ENCODE measurements around the gene CLEC2D.
"Not testable (repeated sequence)": the region's sequence is repeated elsewhere in the genome, so short reads cannot be mapped to it uniquely, and the experiment has no call there.

Gene CLEC2D

DNA sequence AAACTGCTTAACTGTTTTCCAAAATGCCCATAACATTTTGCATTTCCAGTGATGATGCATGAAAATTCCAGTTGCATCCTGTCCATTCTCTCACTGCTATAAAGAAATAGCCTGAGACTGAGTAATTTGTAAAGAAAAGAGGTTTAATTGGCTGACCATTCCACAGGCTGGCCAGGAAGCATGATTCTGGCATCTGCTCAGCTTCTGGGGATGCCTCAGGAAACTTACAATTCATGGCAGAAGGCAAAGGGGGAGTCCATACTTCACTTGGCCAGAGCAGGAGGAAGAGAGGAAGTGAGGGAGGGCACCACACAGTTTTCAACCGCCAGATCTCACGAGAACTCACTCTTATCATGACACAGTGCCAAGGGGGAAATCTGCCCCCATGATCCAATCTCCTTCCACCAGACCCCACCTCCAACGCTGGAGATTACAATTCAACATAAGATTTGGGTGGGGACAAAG lies 18.2 kb upstream of the CLEC2D start:
- DNase-seq (ENCODE audit: low read depth in 2 of 2), result peak in 1 of 2 donors; percentile 51

DNA sequence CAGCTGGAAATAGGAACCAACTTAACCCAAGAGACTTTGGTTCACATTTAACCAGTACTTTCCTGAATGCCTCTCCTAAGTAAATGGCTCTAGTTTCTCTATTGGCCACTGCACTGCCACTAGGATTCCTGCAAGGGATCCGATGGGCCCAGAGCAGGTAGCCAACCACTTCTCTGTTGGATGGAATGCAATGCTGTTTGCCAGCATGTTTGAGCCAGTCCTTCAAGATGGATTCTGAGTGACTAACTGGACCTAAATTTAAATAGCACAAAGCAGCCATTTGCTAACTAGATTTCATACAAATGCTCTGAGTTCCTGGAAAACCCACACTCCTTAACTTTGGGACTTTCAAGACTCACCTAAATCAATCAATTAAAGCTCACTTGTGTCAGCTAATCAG lies 9.5 kb upstream of the CLEC2D start:
- DNase-seq (ENCODE audit: low read depth in 2 of 2), result no peak

DNA sequence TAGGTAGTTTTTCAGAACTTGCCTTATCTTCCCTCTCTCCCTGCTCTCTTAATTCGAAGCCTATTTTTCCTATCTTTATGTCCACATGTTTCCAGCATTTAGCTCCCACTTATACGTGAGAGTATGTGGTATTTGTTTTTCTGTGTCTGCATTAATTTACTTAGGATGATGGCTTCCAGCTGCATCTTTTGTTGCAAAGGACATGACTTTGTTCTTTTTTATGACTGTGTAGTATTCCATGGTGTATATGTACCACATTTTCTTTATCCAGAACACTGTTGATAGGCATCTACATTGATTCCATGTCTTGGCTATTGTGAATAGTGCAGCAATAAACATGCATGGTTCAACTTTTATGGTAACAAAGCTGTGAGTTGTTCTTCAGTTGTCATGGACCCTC lies 7.8 kb upstream of the CLEC2D start:
- no peak for DNase-seq (ENCODE audit: low read depth in 2 of 2)

DNA sequence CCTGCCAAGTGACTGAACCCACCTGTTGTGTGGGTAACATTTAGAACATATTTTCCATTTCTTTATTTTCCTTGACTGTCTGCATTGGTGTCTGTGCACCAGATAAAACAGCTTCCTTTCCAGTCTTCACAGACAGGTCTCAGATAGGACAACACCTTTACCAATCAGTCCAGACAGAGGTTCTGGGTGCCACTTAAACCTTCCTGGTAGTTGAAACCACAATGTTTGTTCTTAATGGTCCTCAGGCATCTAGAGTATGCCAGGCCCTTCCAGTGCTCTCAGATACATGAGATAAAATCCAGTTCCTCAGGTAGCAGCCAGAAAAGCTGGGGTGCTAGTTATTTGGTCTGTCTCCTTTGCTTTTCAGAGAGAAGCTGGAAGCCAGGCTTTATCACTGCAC lies 7.0 kb upstream of the CLEC2D start:
- no peak for DNase-seq (ENCODE audit: low read depth in 2 of 2)

DNA sequence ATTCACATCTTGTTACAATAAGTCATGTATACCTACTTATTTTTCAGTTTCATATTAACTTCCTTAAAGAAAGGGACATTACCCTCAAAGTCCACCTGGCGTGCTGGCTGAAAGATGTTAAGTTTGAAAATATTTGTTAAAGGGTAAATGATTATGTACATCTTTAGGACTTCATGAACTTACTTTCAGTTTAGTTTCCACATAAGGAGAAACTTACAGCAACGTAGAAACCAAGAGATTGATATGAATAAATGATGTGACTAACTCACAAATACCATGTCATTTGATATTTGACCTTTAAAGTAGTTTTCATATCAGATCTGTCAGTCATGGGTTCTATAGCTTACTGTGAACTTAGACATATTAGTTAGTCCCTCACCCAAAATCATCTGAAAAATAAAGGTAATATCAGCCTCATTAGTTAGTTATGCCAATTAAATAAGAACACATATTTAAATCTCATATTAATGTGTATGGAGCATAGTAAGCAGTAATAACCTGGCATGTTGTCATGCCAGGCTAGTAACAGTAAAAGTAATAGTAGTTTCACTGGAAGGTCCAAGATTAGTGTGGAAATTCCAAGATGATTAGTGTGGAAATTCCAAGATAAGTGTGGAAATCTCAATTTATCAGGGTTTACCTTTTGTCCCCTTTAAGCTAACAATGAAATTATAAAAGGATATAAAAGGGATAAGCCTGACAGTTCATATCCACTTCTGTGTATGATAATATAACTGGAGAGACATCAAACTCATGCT lies 1.9 kb upstream of the CLEC2D start:
- DNase-seq (ENCODE audit: low read depth in 2 of 2), result no peak

DNA sequence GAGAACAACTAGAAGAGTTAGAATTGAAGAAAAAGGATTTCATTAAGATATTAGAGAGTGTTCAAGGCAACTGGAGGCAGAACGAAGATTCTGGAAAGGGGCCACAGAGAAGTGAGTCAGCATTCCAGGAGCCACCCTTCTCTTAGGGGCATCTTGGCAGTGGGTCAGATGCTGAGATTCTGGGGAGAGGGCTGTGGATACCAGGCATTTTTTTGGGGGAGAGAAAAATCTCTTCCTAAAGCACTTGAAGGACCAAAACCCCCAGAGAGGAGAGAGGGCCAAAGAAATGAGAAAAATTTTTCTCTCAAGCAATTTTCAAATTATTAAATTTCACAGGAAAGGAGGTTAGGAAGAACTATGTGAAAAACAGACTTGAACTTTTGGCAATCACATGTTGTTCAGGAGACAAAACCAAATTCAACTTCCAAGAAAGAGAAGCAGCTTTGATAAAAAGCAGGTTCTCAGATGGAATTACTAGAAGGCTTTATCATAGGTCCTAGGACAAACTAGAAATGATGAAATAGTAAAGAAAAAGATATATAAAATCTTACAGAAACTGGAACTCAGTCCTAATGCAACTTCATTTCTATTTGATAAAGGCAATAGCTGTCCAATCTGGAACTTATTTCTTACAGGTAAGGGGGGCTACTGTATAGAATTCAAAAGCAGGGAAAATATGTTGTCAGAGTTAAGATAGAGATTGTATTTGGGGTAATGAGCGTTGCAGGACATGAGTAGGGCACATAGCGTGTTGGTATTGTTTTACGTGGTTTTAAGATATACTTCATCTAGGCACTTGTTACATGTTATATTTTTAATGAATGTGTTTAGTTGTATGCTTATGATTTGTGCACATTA lies 1.1 kb upstream of the CLEC2D start:
- no peak for DNase-seq (ENCODE audit: low read depth in 2 of 2)

DNA sequence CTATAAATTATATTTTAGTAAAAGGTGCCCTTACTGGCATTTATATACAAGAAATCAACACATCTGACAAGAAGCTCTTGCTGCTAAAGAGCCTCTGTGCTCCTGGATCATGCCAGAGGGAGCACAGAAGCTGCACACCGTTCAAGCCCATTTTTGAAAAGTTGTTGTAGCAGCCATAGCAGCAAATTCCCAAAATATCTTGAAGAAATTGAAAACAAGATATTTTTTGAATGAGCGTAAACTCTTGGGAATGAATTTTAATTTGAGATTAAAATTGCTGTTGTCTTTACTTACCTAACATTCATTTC lies 540 bp upstream of the CLEC2D start:
- no peak for DNase-seq (ENCODE audit: low read depth in 2 of 2)

DNA sequence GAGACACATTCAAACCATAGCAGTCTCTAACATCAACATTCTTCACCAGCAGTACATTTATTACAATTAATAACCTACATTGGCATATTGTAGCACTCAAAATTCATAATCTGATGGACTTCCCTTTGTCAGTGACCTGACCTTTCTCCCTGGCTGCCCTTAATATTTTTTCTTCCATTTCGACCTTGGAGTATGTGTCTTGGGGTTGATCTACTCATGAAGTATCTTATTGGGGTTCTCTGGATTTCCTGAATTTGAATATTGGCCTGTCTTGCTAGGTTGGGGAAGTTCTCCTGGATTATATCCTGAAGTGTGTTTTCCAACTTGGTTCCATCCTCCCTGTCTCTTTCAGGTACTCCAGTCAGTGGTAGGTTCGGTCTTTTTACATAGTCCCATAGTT lies 2.8 kb downstream of the CLEC2D start:
- not testable (repeated sequence) for DNase-seq (ENCODE audit: low read depth in 2 of 2)

DNA sequence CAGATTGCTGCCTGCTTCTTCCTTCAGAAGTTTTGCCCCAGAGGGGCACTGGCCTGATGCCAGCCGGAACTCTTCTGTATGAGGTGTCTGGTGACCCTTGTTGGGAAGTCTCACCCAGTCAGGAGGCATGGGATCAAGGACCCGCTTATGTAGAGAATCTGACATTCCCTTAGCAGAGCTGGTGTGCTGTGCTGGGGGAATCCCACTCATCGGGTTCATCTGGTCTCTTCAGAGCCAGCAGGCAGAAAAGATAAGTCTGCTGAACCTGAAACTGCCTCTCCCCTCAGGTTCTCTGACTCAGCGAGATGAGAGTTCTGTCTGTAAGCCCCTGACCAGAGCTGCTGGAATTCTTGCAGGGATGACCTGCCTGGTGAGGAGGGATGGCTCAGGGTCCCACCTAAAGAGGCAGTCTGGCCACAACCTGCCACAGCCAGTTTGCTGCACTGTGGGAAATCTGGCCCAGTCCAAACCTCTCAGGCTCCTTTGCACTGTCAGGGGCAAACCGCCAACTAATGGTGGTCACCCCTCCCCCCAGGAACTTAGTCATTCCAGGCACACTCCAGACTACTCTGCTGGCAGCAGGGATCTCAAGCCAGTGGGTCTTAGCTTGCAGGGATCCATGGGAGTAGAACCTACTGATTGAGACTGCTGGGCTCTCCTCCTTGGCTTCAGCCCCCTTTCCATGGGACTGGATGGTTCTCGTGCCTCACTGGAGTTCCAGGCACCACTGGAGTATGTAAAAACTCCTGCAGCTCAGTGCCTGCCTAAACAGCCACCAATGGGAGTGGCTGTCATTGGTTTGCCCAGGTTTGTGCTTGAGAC lies 4.1 kb downstream of the CLEC2D start:
- peak; percentile 38 to 58 for DNase-seq (ENCODE audit: low read depth in 2 of 2)

DNA sequence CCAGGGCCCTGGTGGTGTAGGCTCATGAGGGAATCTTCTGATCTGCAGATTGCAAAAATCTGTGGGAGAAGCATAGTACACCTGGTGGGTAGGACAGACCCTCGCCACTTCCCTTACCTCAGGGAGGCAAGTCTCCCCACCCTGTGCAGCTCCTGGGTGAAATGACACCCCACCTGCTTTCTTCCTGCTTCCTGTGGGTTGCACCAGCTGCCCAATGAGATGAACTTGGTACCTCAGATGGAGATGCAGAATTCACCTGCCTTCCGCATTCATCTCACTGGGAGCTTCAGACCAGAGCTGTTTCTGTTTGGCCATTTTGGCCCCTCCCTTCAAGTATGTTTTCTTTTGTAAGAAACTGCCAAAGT lies 4.7 kb downstream of the CLEC2D start:
- no peak for DNase-seq (ENCODE audit: low read depth in 2 of 2)

DNA sequence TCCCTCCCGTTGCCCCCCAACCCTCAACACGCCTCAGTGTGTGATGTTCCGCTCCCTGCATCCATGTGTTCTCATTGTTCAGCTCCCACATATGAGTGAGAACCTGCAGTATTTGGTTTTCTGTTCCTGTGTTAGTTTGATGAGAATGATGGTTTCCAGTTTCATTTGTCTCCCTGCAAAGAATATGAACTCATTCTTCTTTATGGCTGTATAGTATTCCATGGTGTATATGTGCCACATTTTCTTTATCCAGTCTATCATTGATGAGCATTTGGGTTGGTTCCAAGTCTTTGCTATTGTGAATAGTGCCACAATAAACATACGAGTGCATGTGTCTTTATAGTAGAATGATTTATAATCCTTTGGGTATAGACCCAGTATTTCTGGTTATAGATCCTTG lies 13.0 kb downstream of the CLEC2D start:
- not testable (repeated sequence) for DNase-seq (ENCODE audit: low read depth in 2 of 2)

DNA sequence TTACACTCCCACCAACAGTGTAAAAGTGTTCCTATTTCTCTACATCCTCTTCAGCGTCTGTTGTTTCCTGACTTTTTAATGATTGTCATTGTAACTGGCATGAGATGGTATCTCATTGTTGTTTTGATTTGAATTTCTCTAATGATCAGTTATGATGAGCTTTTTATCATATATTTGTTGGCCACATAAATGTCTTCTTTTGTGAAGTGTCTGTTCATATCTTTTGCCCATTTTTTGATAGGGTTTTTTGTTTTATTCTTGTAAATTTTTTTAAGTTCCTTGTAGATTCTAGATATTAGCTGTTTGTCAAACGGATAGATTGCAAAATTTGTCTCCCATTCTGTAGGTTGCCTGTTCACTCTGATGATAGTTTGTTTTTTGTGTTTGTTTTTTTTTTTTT lies 13.4 kb downstream of the CLEC2D start:
- DNase-seq (ENCODE audit: low read depth in 2 of 2), result not testable (repeated sequence)

DNA sequence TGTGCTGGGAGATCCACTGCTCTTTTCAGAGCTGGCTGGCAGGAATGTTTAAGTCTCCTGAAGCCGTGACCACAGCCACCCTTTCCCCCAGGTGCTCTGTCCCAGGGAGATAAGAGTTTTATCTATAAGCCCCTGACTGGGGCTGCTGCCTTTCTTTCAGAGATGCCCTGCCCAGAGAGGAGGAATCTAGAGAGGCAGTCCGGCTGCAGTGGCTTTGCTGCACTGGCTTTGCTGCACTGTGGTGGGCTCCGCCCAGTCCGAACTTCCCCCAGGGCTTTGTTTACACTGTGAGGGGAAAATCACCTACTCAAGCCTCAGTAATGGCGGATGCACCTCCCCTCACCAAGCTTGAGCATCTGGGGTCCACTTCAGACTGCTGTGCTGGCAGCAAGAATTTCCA lies 15.9 kb downstream of the CLEC2D start:
- DNase-seq (ENCODE audit: low read depth in 2 of 2), result not testable (repeated sequence)

DNA sequence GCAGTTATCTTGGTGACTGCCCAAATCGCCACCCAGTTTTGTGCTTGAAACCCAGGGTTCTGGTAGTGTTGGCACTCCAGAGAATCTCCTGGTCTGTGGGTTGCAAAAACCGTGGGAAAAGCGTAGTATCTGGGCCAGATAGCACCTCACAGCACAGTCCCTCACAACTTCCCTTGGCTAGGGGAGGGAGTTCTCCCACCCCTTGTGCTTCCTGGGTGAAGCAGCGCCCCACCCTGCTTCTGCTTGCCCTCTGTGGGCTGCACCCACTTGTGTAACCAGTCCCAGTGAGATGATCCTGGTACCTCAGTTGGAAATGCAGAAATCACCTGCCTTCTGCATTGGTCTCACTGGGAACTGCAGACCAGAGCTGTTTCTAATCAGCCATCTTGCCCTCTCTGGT lies 16.4 kb downstream of the CLEC2D start:
- DNase-seq (ENCODE audit: low read depth in 2 of 2), result no peak

DNA sequence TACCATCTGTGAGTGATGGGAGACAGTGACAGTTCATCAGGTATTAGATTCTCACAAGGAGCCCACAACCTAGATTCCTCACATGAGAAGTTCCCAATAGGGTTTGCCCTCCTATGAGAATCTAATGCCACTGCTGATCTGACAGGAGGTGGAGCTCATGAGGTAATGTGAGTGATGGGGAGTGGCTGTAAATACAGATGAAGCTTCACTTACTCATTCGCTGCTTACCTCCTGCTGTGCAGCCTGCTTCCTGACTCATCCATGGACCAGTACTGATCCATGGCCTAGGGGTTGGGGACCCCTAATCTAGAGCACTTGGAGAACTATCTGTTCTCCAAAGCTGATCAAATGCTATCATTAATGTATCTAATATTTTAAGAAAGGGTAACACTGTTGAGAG lies 17.7 kb downstream of the CLEC2D start:
- no peak for DNase-seq (ENCODE audit: low read depth in 2 of 2)

DNA sequence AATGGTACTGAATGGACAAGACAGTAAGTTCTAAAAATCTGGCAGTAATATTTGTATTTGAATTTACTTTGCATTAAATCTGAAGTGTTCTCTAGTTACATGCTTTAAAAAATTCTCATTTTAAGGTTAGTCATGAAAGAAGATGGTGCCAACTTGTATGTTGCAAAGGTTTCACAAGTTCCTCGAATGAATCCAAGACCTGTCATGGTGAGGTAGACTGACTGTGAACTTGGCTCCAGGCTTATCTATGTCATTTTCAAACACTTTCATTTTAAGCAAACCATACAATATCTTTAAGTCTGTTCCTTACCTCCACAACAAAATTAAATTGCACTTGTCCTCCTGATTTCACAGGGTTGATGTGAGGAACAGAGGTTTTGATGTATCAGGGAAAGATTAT lies 23.4 kb downstream of the CLEC2D start:
- DNase-seq (ENCODE audit: low read depth in 2 of 2), result no peak

DNA sequence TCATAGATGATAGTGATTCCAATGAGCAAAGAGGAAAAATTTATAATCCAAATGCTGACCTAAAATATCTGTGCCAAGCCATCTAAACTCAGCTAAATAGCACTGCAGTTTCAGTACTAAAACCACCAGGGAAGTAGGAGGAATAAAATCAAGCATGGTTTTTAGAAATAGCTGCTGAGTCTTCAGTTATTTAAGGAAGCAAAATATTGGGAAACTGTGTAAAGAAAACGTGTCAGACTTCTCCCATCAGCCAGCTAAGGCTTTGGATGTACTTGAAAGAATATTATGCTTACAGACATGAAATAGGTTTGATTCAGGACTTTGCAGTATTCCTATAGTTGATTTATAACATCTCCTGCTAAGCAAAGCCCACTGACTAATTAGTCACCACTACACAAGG lies 24.7 kb downstream of the CLEC2D start:
- no peak for DNase-seq (ENCODE audit: low read depth in 2 of 2)

DNA sequence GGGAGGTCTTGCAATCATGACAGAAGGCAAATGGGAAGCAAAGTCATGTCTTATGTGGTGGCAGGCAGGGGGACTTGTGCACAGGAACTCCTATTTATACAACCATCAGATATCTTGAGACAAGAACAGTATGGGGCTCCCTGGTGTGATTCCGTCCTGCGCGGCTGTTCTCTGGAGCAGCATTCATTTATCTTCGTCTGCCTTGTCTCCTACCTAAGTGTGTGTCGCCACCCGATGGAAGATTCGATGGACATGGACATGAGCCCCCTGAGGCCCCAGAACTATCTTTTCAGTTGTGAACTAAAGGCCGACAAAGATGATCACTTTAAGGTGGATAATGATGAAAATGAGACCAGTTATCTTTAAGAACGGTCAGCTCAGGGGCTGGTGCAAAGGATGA lies 25.6 kb downstream of the CLEC2D start:
- not testable (repeated sequence) for DNase-seq (ENCODE audit: low read depth in 2 of 2)

DNA sequence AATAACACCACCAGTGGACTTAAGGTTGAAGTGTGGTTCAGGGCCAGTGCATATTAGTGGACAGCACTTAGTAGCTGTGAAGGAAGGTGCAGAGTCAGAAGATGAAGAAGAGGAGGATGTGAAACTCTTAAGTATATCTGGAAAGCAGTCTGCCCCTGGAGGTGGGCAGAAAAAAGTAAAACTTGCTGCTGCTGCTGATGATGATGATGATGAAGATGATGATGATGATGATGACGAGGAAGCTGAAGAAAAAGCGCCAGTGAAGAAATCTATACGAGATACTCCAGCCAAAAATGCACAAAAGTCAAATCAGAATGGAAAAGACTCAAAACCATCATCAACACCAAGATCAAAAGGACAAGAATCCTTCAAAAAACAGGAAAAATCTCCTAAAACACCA lies 26.1 kb downstream of the CLEC2D start:
- DNase-seq (ENCODE audit: low read depth in 2 of 2), result not testable (repeated sequence)

DNA sequence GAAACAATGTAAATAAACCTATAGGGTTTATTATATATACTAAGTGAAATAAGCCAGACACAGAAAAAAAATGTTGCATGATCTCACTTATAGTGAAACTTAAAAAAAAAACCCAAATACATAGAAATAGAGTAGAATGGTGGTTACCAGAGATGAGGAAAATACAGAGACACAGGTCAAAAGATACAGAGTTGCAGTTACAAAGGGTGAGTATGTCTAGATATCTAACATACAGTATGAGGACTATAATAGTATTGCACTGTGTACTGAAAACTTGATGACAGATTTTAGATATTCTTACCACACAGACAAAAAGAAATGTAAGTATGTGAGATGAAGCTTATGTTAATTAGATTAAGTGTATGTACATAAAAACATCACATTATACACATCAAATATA lies 28.1 kb downstream of the CLEC2D start:
- DNase-seq (ENCODE audit: low read depth in 2 of 2), result no peak

DNA sequence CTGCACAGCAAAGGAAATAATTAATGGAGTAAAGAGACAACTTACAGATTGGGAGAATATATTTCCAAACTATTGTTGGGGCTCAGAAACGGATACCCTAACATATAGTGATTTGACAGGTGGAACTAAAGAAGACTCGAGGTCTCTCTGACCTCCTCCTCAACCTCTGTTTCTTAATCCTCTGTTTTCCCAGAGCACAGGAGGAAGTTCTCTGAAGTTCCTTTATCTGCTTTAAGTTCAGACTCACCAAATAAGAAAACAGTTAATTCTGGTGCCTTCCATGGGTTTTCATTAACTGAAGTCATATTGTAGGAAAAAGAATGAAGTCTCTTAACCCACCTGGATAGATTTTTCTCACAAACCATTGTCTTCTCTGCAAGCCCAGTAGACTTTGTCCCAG lies 29.2 kb downstream of the CLEC2D start:
- DNase-seq (ENCODE audit: low read depth in 2 of 2), result no peak

DNA sequence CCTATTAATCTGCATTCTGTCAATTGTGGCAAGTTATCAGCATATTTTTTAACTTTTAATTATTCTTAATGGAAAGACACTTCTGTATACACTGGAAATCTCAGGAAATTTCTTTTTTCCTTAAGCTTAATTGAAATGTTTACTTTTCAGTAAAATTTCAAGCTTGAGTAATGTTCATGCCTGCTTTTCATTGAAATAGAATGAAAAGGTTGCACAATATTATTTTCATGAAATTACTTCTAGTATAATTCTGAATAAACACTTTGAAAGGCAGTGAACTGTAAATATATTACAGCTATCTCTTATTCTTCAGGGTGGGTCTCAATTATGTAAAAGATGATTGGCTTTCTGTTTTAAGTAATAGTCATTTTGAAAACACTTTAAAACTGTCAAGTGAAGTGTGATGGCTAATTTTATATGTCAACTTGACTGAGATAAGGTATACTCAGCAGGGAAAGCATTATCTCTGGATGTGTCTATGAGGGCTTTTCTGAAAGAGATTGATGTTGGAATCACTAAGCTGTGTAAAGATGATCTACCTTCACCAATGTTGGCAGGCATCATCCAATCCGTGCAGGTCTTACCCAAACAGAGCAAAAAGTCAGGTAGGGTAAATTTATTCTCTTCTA lies 29.9 kb downstream of the CLEC2D start:
- no peak for DNase-seq (ENCODE audit: low read depth in 2 of 2)

Data from stimulated activated CD8-positive, alpha-beta memory T cell treated with anti-CD3 and anti-CD28 coated beads, Interleukin-2, amount 100 ng/mL, for 48 hours (primary cell).